ENCODE measurements around the gene CNRIP1. TPM values are rescaled to one million over a fixed set of nuclear protein-coding genes. Genes with fewer than 3 reads are reported as not detected.

CNRIP1 gene
- total RNA-seq, 1 donor from 2014 or later: 21.8 TPM

GRCh38 chr2:68366083-68366560 lies 46.4 kb upstream of the CNRIP1 start:
- H3K27me3 Mint-ChIP-seq (ENCODE audit: unreplicated experiment): no peaks in the 10 kb centered on the region
- H3K4me3 Mint-ChIP-seq (ENCODE audit: unreplicated experiment): no peak overlapping the region
- no peak overlapping the region for H3K27ac Mint-ChIP-seq (ENCODE audit: unreplicated experiment)
- TF ChIP-seq, protein P1, sequence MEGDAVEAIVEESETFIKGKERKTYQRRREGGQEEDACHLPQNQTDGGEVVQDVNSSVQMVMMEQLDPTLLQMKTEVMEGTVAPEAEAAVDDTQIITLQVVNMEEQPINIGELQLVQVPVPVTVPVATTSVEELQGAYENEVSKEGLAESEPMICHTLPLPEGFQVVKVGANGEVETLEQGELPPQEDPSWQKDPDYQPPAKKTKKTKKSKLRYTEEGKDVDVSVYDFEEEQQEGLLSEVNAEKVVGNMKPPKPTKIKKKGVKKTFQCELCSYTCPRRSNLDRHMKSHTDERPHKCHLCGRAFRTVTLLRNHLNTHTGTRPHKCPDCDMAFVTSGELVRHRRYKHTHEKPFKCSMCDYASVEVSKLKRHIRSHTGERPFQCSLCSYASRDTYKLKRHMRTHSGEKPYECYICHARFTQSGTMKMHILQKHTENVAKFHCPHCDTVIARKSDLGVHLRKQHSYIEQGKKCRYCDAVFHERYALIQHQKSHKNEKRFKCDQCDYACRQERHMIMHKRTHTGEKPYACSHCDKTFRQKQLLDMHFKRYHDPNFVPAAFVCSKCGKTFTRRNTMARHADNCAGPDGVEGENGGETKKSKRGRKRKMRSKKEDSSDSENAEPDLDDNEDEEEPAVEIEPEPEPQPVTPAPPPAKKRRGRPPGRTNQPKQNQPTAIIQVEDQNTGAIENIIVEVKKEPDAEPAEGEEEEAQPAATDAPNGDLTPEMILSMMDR (IDR thresholded peaks at IDR 0.05; ENCODE audit: unreplicated experiment): no peak
- no peaks in the 10 kb centered on the region for H3K4me1 Mint-ChIP-seq (ENCODE audit: unreplicated experiment)
- no peaks in the 10 kb centered on the region for H3K9me3 Mint-ChIP-seq (ENCODE audit: unreplicated experiment)
- DNase-seq (ENCODE audit: low spot score): no peak
- no peaks in the 10 kb centered on the region for H3K36me3 Mint-ChIP-seq (ENCODE audit: low read depth, unreplicated experiment)

DNA sequence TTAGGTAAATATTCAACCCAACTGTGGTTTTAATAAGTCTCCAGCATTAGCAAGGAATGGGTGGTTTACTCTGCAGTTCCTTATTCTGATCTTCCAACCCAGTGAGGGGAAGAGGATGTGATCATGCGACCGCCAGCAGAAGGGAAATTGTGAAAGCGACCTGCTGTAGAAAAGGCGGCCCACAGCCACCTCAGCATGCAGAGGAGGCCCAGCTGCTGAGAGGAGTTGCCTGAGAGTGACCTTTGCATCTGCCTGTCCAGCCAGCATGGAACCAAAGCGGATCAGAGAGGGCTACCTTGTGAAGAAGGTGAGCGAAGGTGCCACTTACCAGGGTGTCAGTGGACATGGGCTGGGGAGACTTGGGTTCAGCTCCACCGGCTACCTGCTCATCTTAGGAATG lies 45.3 kb upstream of the CNRIP1 start, which contains the start of gene PLEK:
PLEK (plus strand) TSS at position 196 of the 400 bp plus-strand sequence; CDS start at position 266, 70 bp downstream.
- Mint-ChIP-seq H3K4me3 (ENCODE audit: unreplicated experiment) (no peak within 1 kb of the TSS), H3K27ac (ENCODE audit: unreplicated experiment) (no peak within 1 kb of the TSS), H3K27me3 (ENCODE audit: unreplicated experiment) (peaks cover 1% of the 10 kb centered on the region), H3K36me3 (ENCODE audit: low read depth, unreplicated experiment) (no peaks in the 10 kb centered on the region), H3K4me1 (ENCODE audit: unreplicated experiment) (no peaks in the 10 kb centered on the region), H3K9me3 (ENCODE audit: unreplicated experiment) (no peaks in the 10 kb centered on the region)
- TF ChIP-seq, protein P1 (IDR thresholded peaks at IDR 0.05; ENCODE audit: unreplicated experiment): no peak
- no peak for DNase-seq (ENCODE audit: low spot score)

DNA sequence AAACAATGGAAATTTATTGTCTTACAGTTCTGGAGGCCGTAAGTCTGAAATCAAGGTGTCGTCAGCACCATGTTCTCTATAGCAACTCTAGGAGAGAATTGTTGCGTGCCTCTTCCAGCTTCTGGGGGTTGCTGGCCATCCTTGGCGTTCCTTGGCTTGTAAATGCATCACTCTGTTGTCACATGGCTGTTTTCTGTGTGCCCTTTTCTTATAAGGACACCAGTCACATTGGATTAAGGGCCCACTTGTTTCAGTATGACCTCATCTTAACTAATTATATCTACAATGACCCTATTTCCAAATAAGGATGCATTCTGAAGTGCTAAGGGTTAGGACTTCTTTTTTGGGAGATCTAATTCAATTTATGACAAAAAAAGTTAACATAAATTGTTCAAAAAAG lies 44.0 kb upstream of the CNRIP1 start:
- no peak overlapping the region for H3K4me3 Mint-ChIP-seq (ENCODE audit: unreplicated experiment)
- H3K36me3 Mint-ChIP-seq (ENCODE audit: low read depth, unreplicated experiment): no peaks in the 10 kb centered on the region
- no peaks in the 10 kb centered on the region for H3K9me3 Mint-ChIP-seq (ENCODE audit: unreplicated experiment)
- DNase-seq (ENCODE audit: low spot score): no peak
- peaks cover 1% of the 10 kb centered on the region for H3K27me3 Mint-ChIP-seq (ENCODE audit: unreplicated experiment)
- no peak overlapping the region for H3K27ac Mint-ChIP-seq (ENCODE audit: unreplicated experiment)
- H3K4me1 Mint-ChIP-seq (ENCODE audit: unreplicated experiment): no peaks in the 10 kb centered on the region
- TF ChIP-seq, protein P1 (IDR thresholded peaks at IDR 0.05; ENCODE audit: unreplicated experiment): no peak

DNA sequence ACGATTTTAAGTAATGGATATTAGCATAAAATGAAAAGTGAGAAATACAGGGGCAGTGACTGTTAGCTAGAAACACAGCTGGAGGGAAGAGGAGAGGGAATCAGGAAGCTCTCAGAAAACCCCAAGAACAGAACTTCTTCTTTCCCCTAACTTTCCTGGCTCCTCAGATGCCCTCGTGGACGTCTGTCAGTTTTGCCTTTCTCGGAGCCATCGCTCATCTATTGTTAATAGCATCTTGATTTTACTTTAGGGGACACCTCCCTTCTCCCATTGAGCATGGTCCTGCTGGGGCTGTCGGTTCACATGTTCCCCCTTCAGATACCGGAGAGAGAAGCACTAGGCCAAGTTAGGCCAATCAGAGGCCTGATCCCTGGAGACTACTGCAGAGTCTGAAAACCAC lies 43.0 kb upstream of the CNRIP1 start:
- no peak for DNase-seq (ENCODE audit: low spot score)
- Mint-ChIP-seq H3K9me3 (ENCODE audit: unreplicated experiment) (no peaks in the 10 kb centered on the region), H3K27me3 (ENCODE audit: unreplicated experiment) (peaks cover 1% of the 10 kb centered on the region), H3K4me1 (ENCODE audit: unreplicated experiment) (no peaks in the 10 kb centered on the region), H3K4me3 (ENCODE audit: unreplicated experiment) (no peak overlapping the region), H3K36me3 (ENCODE audit: low read depth, unreplicated experiment) (no peaks in the 10 kb centered on the region), H3K27ac (ENCODE audit: unreplicated experiment) (no peak overlapping the region)
- TF ChIP-seq, protein P1 (IDR thresholded peaks at IDR 0.05; ENCODE audit: unreplicated experiment): no peak

DNA sequence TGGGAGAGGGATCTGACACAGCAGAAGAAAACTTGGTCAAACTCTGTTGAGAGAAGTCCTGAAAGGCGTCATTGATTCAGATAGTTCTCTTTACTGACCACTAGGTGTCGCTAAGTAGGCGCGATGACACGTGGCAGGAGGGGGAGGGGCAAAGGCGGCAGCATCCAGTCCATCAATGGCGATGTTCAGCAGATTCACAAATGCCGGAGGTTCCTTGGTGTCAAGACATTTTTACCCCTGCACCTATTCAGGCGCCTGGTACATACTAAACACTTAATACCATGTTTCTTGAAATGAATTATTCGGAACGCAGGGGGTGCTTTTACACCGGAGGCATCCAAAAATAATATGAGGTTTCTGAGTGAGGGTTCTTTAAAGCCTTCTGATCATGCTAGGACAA lies 42.3 kb upstream of the CNRIP1 start:
- TF ChIP-seq, protein P1 (IDR thresholded peaks at IDR 0.05; ENCODE audit: unreplicated experiment): peak; percentile 82
- no peaks in the 10 kb centered on the region for H3K9me3 Mint-ChIP-seq (ENCODE audit: unreplicated experiment)
- H3K4me1 Mint-ChIP-seq (ENCODE audit: unreplicated experiment): no peaks in the 10 kb centered on the region
- no peaks in the 10 kb centered on the region for H3K36me3 Mint-ChIP-seq (ENCODE audit: low read depth, unreplicated experiment)
- peaks cover 1% of the 10 kb centered on the region for H3K27me3 Mint-ChIP-seq (ENCODE audit: unreplicated experiment)
- peak; percentile 70 for DNase-seq (ENCODE audit: low spot score)
- H3K4me3 Mint-ChIP-seq (ENCODE audit: unreplicated experiment): no peak overlapping the region
- no peak overlapping the region for H3K27ac Mint-ChIP-seq (ENCODE audit: unreplicated experiment)

All from endothelial cell (in vitro differentiated cells).